GM18858 (cell line): ENCODE results near the gene SAMD4A.

Experiments used
- ATAC-seq: cut with Tn5 transposase; IDR thresholded peaks from one replicate; pipeline ENCODE4 v1.9.1; 2021; ENCODE audit not compliant: unreplicated experiment

SAMD4A gene

GRCh38 chr14:54812617-54813016 lies 245.7 kb downstream of the SAMD4A start:
- ATAC-seq, result no peak

GRCh38 chr14:54813081-54813480 lies 246.2 kb downstream of the SAMD4A start:
- ATAC-seq, result no peak

- no peak for ATAC-seq
Observed at GRCh38 chr14:54814076-54814475, 247.1 kb downstream of the SAMD4A start.

GRCh38 chr14:54815016-54815415 lies 248.1 kb downstream of the SAMD4A start:
- no peak for ATAC-seq

GRCh38 chr14:54815515-54815914 lies 248.6 kb downstream of the SAMD4A start:
- ATAC-seq, result no peak

DNA sequence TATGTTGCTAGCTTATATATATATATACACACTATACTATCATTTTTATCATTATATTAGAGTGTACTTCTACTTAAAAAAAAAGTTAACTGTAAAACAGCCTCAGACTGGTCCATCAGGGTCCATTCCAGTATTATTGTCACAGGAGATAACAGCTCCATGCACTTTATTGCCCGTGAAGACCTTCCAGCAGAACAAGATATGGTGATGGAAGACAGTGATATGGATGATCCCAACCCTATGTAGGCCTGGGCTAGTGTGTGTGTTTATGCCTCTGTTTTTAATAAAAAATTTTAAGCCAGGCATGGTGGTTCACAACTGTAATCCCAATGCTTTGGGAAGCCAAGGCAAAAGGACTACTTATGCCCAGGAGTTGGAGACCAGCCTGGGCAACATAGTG lies 249.5 kb downstream of the SAMD4A start:
- ATAC-seq, result no peak

DNA sequence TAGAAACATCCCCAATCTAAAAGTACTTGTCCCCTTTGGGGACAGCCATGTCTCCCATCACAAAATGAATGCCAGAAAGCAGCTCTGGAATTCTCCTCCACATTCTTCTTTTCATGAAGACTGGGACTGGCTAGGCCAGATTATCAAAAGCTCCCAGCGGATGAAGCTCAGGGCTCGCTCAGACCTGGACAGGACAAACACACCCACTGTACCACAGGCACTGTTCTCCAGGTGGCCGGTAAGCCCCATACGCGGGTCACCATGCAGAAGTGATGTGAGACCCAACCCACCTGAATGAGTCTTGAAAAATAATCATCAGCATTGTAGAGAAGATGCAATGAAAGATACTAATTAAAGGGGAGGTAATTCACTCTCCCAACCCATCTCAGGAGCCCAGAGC lies 250.6 kb downstream of the SAMD4A start:
- ATAC-seq, result no peak

DNA sequence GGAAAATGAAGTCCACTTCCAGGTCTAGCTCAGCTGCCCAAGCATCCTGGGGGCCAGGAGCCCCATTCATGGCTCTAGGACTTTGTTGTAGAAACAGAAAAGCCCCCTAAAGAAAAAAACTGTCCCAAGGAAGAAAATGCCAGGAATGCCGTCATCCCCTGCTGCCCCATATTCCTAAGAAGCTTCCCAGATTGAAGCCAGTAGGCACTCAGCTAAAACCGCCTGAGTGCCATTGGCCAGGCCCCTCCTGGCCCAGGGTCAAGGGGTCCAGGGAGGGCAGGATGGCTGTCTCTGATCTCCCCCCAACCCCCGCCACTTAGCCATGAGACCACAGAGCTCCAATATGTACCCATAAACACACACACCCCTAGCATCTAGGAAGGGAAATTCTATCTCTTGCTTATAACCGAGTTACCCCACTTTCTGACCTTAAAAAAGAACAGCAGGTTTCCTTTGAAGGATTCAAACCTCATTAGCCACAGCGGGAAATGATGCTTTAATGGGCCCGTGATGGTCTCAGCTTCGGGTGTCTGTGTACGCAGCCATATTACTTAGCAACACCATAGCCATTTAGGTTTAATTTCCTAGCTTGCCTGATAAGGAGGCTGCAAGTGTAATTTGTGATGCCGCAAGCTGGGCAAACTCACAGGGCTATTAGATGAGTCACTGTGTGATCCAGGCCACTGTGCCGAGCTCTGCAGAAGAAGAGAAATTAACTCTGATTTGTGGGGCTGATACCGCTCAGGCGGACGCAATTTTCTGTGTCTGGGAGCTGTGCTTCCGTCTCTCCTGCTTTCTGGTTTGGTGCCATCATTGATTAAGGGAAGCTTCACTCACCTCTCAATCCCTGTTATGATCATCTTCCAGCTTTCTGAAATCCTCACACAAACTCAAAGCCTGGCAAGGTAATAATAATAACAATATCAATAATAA lies 251.5 kb downstream of the SAMD4A start:
- ATAC-seq, result no peak

- ATAC-seq, result no peak
Observed at GRCh38 chr14:54822685-54823084, 255.8 kb downstream of the SAMD4A start.

- no peak for ATAC-seq
Observed at GRCh38 chr14:54823757-54824549, 257.0 kb downstream of the SAMD4A start.

DNA sequence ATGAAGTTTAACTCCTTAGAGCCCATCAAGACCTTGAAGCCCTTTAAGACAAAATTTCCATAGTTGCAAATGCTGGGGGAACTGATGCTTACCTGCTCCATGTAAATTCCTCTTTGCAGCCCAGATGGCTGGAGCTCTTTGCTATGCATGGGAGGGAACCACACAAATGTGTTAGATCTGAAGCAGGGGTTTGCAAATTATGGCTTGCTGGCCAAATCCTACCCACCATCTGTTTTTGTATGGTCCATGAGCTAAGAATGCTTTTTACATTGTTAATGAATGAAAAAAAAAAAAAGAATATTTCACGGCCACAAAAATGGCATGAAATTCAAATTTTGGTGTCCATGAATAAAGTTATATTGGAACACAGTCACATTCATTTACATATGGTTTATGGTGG lies 261.1 kb downstream of the SAMD4A start:
- no peak for ATAC-seq

- ATAC-seq, result no peak
Observed at GRCh38 chr14:54829486-54830224, 262.7 kb downstream of the SAMD4A start.

GRCh38 chr14:54830650-54831049 lies 263.7 kb downstream of the SAMD4A start:
- no peak for ATAC-seq

GRCh38 chr14:54834081-54834480 lies 267.2 kb downstream of the SAMD4A start:
- ATAC-seq, result no peak

GRCh38 chr14:54834727-54835126 lies 267.8 kb downstream of the SAMD4A start:
- ATAC-seq, result no peak

- no peak for ATAC-seq
Observed at GRCh38 chr14:54836231-54836630, 269.3 kb downstream of the SAMD4A start.

DNA sequence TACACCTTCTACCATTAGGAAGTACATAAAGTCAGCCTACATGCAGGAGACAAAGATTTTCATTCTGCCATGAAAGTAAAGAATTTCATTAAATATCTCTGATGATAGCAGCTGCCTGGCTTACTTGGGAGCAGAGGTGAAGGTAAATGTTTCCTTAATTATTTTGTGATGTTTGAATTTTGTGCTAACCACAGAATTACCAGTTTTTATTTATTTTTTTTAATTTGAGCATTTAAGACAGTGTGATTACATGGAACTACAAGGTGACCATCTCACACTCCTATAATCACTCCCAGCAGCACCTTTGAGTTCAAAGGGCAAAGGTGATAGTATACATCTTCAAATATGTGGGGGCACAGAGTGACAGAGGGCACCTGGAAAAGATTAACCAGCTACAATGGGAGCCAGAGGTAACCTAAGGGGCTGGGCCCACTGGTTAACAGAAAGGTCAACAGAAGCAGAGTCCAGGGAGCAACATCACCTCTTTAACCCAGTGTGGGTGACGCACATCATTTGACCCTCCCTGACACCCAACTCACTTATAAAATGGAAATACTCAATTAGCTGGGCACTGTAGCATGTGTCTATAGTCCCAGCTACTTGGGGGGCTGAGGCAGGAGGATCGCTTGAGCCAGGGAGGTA lies 270.7 kb downstream of the SAMD4A start:
- no peak for ATAC-seq

- no peak for ATAC-seq
Observed at GRCh38 chr14:54838931-54839512, 272.1 kb downstream of the SAMD4A start.

GRCh38 chr14:54839701-54840119 lies 272.8 kb downstream of the SAMD4A start:
- no peak for ATAC-seq

DNA sequence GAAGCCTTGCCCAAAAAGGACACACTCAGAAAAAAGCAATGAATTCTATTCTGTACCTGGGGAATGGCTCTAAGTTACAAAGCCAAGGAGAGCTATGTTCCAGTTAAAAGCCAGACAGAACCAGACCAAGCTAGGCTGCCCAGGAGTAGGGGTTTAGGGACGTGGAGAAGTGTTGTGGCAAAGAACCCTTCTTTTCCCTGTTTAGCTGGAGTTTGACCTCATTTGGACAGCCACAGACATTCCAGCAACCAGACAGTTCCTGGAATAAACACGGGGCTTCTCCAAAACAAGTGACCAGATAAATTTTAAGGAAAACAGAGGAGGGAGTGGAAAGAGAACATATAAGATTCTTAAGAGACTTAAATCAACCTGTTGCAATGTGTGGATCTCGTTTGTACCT lies 273.4 kb downstream of the SAMD4A start:
- ATAC-seq, result no peak
